ENCODE data around the gene ARSB.

GRCh38 chr5:79031485-79031867 lies 46.4 kb upstream of the ARSB start:
- TF ChIP-seq, protein P1, sequence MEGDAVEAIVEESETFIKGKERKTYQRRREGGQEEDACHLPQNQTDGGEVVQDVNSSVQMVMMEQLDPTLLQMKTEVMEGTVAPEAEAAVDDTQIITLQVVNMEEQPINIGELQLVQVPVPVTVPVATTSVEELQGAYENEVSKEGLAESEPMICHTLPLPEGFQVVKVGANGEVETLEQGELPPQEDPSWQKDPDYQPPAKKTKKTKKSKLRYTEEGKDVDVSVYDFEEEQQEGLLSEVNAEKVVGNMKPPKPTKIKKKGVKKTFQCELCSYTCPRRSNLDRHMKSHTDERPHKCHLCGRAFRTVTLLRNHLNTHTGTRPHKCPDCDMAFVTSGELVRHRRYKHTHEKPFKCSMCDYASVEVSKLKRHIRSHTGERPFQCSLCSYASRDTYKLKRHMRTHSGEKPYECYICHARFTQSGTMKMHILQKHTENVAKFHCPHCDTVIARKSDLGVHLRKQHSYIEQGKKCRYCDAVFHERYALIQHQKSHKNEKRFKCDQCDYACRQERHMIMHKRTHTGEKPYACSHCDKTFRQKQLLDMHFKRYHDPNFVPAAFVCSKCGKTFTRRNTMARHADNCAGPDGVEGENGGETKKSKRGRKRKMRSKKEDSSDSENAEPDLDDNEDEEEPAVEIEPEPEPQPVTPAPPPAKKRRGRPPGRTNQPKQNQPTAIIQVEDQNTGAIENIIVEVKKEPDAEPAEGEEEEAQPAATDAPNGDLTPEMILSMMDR (IDR thresholded peaks at IDR 0.05) = no peak
- TF ChIP-seq POLR2A (IDR thresholded peaks at IDR 0.05) = no peak
